ENCODE data around the gene ELF3.
"Not testable (repeated sequence)": the region's sequence is repeated elsewhere in the genome, so short reads cannot be mapped to it uniquely, and the experiment has no call there.

ELF3 gene

GRCh38 chr1:202034683-202035462 is 24.5 kb downstream of the ELF3 start:
- no peak for DNase-seq (ENCODE audit: low read depth)

GRCh38 chr1:202036595-202037387 is 26.4 kb downstream of the ELF3 start:
- DNase-seq (ENCODE audit: low read depth): no peak

- DNase-seq (ENCODE audit: low read depth): no peak
Observed at GRCh38 chr1:202037706-202038296, 27.4 kb downstream of the ELF3 start.

GRCh38 chr1:202038688-202039346 is 28.4 kb downstream of the ELF3 start:
- no peak for DNase-seq (ENCODE audit: low read depth)

GRCh38 chr1:202045705-202046104 is 35.3 kb downstream of the ELF3 start:
- DNase-seq (ENCODE audit: low read depth): no peak

- no peak for DNase-seq (ENCODE audit: low read depth)
Observed at GRCh38 chr1:202046227-202046626, 35.8 kb downstream of the ELF3 start.

- no peak for DNase-seq (ENCODE audit: low read depth)
Observed at GRCh38 chr1:202046748-202047708, 36.6 kb downstream of the ELF3 start.

- no peak for DNase-seq (ENCODE audit: low read depth)
Observed at GRCh38 chr1:202047977-202048376, 37.6 kb downstream of the ELF3 start.

GRCh38 chr1:202049129-202049528 is 38.7 kb downstream of the ELF3 start:
- DNase-seq (ENCODE audit: low read depth): no peak

- DNase-seq (ENCODE audit: low read depth): no peak
Observed at GRCh38 chr1:202054094-202054493, 43.7 kb downstream of the ELF3 start.

GRCh38 chr1:202054673-202055072 is 44.3 kb downstream of the ELF3 start:
- DNase-seq (ENCODE audit: low read depth): not testable (repeated sequence)

GRCh38 chr1:202056644-202057334 is 46.4 kb downstream of the ELF3 start:
- DNase-seq (ENCODE audit: low read depth): no peak

GRCh38 chr1:202057335-202057704 is 46.9 kb downstream of the ELF3 start:
- DNase-seq (ENCODE audit: low read depth): not testable (repeated sequence)

- no peak for DNase-seq (ENCODE audit: low read depth)
Observed at GRCh38 chr1:202058001-202058908, 47.9 kb downstream of the ELF3 start.

GRCh38 chr1:202061055-202061454 is 50.7 kb downstream of the ELF3 start:
- DNase-seq (ENCODE audit: low read depth): no peak

GRCh38 chr1:202061787-202062186 is 51.4 kb downstream of the ELF3 start:
- not testable (repeated sequence) for DNase-seq (ENCODE audit: low read depth)

- DNase-seq (ENCODE audit: low read depth): not testable (repeated sequence)
Observed at GRCh38 chr1:202062636-202063035, 52.2 kb downstream of the ELF3 start.

GRCh38 chr1:202063093-202063492 is 52.7 kb downstream of the ELF3 start:
- DNase-seq (ENCODE audit: low read depth): no peak

GRCh38 chr1:202064889-202065312 is 54.5 kb downstream of the ELF3 start:
- DNase-seq (ENCODE audit: low read depth): not testable (repeated sequence)
